Measurements from ENCODE around the gene PAM.
"Not testable (repeated sequence)": the region's sequence is repeated elsewhere in the genome, so short reads cannot be mapped to it uniquely, and the experiment has no call there.

The PAM gene

DNA sequence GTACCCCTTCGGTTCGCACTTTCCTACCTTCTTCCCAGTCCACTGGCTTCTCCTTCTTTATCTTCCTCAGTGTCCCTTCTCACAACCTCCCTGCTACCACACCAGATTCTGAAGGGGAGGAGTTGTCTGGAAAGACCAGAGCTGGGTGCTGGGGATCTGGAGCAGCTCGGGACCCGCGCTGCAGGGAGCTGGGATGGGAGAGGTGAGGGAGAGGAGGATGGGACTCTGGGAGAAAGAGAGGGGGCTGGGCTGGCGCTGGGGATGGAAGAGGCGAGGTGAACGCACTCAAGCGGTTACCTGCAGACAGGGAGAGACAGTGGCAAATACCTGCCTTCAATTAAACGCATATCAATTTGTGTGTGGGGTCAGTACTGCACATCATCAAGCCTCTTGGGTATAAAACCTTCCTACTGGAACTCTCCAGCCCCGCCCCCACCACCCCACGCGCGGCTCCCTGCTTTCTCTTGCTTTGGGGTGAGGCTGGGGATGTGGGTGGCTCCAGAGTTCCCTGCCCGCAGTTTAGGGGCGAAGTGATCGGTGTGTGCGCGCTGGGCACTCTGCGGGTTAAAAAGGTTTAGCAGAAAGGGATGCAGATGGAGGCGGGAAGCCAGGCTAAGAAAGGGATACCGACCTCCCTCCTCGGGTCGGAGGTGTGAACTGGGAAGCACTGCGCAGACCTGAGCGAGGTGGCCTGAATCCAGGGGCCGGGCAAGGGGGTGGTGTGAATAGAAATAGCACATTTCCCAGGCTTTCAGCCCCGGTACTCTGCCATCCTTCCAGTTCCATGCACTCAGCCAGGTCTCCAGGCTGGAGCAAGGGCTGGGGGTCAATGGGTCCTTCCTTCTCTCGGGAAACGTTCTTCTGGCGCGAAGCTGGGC, 977 bp upstream of the PAM start:
- FAIRE-seq: no peak

- FAIRE-seq: no peak
Measured at GRCh38 chr5:102755686-102756371, 724 bp downstream of the PAM start.

- FAIRE-seq: no peak
Measured at GRCh38 chr5:102758576-102758975, 3.5 kb downstream of the PAM start.

DNA sequence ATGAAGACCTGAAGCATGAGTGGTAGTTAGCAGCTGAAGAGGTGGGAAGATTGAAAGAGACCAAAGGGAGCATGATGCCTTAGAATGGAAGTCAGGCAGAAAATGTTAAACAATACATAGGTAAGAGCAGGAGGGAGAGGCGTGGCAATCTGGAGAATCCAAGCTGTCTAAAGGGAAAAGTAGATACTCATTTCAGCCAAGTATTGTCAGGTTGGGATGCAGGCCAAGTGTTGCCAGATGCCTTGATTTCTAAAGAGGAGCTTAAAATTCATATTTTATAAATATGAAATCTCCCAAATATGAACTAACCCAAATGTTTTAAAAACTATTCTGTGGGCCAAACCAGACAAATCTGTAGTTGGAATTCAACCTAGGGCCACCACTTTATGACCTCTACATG, 4.2 kb downstream of the PAM start:
- FAIRE-seq: no peak

- no peak for FAIRE-seq
Measured at GRCh38 chr5:102759700-102760099, 4.6 kb downstream of the PAM start.

DNA sequence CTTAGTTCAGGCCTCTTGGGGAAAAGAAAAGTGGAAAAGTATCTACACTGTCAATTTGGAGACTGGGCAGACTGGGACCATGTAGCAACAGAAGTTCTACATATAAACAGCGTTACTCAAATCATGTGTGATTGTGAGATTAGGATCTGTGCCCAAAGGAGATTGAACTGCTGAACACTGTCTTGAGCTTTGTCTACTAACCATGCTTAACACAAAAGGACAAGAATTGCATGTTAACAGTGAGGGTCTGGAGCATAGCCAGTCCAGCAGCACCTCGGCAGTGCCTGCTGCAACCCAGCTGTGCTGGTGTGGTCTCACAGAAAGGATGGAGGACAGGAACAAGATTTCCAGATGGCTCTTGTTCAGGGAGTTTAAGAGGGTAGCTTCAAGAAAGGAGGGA, 5.7 kb downstream of the PAM start:
- no peak for FAIRE-seq

- peak; percentile 90 for FAIRE-seq
Measured at GRCh38 chr5:102762095-102762534, 7.0 kb downstream of the PAM start.

DNA sequence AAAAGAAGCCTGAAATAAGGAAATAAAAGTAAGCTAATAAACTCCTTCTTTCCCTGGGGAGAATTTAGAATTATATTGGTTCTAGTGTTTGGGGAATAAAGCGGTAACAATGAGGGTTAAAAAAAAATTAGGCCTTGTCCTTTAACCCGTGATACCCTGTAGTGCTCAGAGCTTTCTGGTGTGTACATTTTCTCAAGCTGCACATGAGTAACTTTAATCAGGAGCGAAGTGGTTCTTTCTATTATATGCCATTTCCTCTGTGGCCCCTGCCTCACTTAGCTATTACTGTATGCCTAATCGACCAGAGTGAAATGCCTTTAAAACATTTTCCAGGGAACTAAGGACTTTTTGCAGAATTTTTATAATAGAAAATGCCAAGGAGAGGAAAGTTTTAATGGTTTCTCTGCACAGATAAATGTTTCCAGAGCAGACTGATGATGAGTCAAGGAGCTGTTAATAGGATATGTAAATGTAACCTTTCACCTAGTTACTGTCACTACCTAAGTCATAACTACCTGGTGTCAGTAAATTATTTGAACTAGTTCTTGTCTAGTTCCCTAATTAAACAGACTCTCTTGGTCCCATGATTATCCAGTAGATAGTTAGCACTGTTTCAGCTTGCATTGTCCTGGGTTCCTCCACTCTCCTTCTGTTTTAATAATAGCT, 7.6 kb downstream of the PAM start:
- FAIRE-seq: no peak

- no peak for FAIRE-seq
Measured at GRCh38 chr5:102763734-102764133, 8.6 kb downstream of the PAM start.

DNA sequence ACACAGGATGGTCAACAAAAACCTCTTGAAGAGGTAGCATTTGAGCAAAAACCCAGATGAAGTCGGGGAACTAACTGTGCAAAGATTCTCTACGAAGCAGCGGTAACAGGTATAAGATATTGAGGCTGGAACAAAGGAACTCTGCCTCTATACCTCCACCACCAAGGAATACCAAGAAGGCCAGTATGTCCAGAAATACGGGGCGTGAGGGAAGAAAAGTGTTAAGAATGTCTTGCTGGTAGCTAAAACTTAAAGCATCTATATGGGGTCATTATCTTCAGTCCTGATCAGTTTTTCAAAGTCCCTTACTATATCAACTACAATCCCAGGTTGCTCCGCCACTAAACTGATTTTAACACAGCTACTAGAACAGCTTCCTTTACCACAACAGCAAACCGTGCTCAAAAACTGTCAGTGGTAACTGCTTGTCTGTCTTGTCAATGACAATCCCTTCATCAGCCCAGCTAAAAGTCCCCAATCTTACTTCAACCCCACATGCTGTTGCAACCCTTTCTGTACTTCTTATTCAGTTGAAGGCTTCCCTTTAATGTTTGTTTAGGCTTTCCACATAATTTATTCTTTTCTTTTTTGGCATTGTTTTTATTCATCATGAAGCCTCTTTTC, 9.4 kb downstream of the PAM start:
- FAIRE-seq: no peak

- no peak for FAIRE-seq
Measured at GRCh38 chr5:102765350-102765749, 10.2 kb downstream of the PAM start.

GRCh38 chr5:102766295-102767090, 11.4 kb downstream of the PAM start:
- no peak for FAIRE-seq

GRCh38 chr5:102767862-102768261, 12.8 kb downstream of the PAM start:
- no peak for FAIRE-seq

DNA sequence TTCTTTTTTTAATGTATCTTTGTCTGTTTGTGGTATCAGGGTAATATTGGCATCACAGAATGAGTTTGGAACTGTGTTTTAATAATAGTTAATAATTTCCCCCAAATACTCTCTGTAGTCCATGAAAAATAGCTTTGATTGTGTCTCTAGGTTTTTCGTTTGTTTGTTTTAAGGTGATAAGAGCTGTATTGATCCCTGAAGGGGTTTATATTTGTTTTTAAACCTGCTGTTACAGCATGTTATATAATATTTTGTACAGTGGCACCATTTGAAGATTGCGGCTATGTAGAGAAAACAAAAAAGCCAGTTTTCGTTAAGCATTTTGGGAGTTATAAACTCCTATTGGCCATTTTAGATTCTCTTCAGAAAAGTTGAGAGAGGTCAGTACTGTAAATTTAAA, 15.7 kb downstream of the PAM start:
- no peak for FAIRE-seq

GRCh38 chr5:102771435-102771834, 16.3 kb downstream of the PAM start:
- FAIRE-seq: no peak

- no peak for FAIRE-seq
Measured at GRCh38 chr5:102772273-102772672, 17.2 kb downstream of the PAM start.

- FAIRE-seq: no peak
Measured at GRCh38 chr5:102773133-102773532, 18.0 kb downstream of the PAM start.

GRCh38 chr5:102775756-102776155, 20.7 kb downstream of the PAM start:
- FAIRE-seq: not testable (repeated sequence)

- FAIRE-seq: peak; percentile 65
Measured at GRCh38 chr5:102777099-102777498, 22.0 kb downstream of the PAM start.

DNA sequence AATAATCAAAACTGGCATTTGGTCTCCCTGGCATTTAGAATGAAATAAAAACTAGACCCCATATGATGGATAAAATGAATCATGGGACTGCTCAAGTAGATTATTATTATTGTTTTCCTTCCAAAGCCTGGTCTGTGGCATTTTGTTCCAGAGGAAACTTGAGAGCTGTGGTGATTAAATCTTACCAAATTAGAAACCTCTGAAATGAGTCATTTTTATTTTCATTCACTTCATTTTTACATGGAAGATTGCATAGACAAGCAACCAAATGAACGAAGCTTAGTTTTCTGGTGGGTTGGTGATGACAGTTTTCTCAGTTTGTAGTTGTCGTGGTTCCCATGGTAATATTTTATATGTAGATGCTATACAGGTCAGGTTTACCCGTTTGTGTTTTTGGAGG, 23.4 kb downstream of the PAM start:
- FAIRE-seq: no peak

DNA sequence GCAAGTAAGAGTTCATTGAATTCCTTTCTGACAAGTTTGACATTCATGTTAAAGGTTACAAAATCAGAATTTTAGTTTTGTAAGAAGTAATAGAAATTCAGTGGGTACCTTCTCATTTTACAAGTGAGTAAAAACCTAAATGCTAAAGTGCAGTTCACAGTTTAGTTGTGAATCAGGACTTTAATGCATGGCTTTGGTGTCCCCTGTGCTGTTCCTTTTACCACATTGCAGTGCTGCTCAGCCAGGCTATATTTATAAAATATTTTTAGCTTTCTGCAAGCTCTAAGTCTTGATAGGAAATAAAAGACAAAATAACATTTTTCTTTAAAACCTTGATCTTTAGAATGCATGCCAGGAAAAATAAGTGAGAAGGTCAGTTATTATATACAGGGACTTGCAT, 26.3 kb downstream of the PAM start:
- no peak for FAIRE-seq

DNA sequence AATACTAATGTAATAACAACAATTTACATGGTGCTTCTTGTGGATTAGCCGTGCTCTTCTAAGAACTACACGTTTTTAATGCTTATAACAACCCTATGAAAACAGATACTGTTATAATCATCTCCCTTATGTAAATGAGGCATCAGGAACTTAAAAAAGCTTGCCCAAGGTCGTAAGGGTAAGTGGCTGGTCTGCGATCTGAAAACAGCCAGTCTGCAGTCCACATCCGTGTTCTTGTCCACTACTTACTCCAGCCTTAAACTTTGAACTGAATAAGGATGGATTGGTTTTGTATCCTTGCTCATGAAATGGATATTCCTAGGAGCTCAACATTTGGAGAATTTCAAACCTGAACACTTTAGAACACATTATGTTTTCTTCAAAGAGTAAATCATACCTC, 26.7 kb downstream of the PAM start:
- FAIRE-seq: no peak

Data from islet of Langerhans (tissue), 1 donor.